Vagina (tissue), 2 donors: ENCODE results near the gene SMURF1. TPM values are rescaled to one million over a fixed set of nuclear protein-coding genes. Genes with fewer than 3 reads are reported as not detected.
A peak's percentile ranks its signal among the peaks of the same experiment; 100 is the strongest.

ENCODE experiments used
- DNase-seq, 2 donors: peaks; one replicate each; pipeline ENCODE4 v3.0.0-alpha.2; 2017; ENCODE audit errors: extremely low spot score in 2 of 2
- H3K27ac ChIP-seq: fragments of 200-600 bp; sonication (generic); one replicate; pipeline ENCODE4 v1.5.1; 2019
- H3K27me3 ChIP-seq: fragments of 200-600 bp; sonication (generic); one replicate; pipeline ENCODE4 v1.5.1; 2019
- H3K36me3 ChIP-seq, 2 donors: fragments of 200-600 bp; sonication (generic); one replicate each; pipeline ENCODE4 v1.5.1; 2017 to 2019
- H3K4me1 ChIP-seq: fragments of 200-600 bp; sonication (generic); one replicate; pipeline ENCODE4 v1.5.1; 2019
- H3K4me3 ChIP-seq, 2 donors: fragments of 200-600 bp; sonication (generic); 1 replicate in 1 of 2; 2 replicates in 1 of 2; pipeline ENCODE4 v1.5.1; 2016 to 2019
- H3K9me3 ChIP-seq: fragments of 200-600 bp; sonication (generic); one replicate; pipeline ENCODE4 v1.5.1; 2019
- POLR2A ChIP-seq, 2 donors: fragments of 450-650 bp; IDR thresholded peaks; one replicate each; pipeline ENCODE4 v1.6.1; 2017; ENCODE audit warnings: antibody characterized with exemption in 2 of 2, mild to moderate bottlenecking in 2 of 2, moderate library complexity in 2 of 2
- POLR2AphosphoS5 ChIP-seq, 2 donors: sonication (generic); formaldehyde crosslinking; IDR thresholded peaks; one replicate each; pipeline ENCODE4 v1.9.0; 2017; ENCODE audit warnings: antibody characterized with exemption in 2 of 2, mild to moderate bottlenecking in 2 of 2, low read depth in 1 of 2; ENCODE audit not compliant: insufficient read depth in 1 of 2
- intact Hi-C: fragments of 100-400 bp; cut with DNase I; formaldehyde crosslinking; loops from one replicate; pipeline ENCODE4 v1.15.1; 2023
- total RNA-seq: library from RNA; depleted of rRNA; stranded (reverse); fragments of >200 nt; gene quantifications from one replicate; pipeline ENCODE4 v1.2.3, GENCODE V29; 2016
- TF ChIP-seq, protein P1 (sequence below), 3 experiments: fragments of 450-650 bp in 2 of 3; fragments of 200-600 bp in 1 of 3; sonication (generic) in 1 of 3; IDR thresholded peaks; one replicate each; pipeline ENCODE4 v1.5.1; 2017 to 2019; ENCODE audit warnings: antibody characterized with exemption in 3 of 3, mild to moderate bottlenecking in 2 of 3, moderate library complexity in 2 of 3

The SMURF1 gene
- total RNA-seq, 1 donor from 2014 or later: 30.0 TPM

- Histone ChIP-seq H3K27ac (no peak overlapping the region), H3K4me1 (peaks cover 48% of the 10 kb centered on the region), H3K4me3 (no peak overlapping the region), H3K36me3 (no peaks in the 10 kb centered on the region), H3K27me3 (no peaks in the 10 kb centered on the region), H3K9me3 (no peaks in the 10 kb centered on the region)
- TF ChIP-seq POLR2A (IDR thresholded peaks at IDR 0.05) (no peak), POLR2AphosphoS5 (IDR thresholded peaks at IDR 0.05; ENCODE audit: insufficient read depth in 1 of 2, low read depth in 1 of 2) (no peak)
- TF ChIP-seq, protein P1, sequence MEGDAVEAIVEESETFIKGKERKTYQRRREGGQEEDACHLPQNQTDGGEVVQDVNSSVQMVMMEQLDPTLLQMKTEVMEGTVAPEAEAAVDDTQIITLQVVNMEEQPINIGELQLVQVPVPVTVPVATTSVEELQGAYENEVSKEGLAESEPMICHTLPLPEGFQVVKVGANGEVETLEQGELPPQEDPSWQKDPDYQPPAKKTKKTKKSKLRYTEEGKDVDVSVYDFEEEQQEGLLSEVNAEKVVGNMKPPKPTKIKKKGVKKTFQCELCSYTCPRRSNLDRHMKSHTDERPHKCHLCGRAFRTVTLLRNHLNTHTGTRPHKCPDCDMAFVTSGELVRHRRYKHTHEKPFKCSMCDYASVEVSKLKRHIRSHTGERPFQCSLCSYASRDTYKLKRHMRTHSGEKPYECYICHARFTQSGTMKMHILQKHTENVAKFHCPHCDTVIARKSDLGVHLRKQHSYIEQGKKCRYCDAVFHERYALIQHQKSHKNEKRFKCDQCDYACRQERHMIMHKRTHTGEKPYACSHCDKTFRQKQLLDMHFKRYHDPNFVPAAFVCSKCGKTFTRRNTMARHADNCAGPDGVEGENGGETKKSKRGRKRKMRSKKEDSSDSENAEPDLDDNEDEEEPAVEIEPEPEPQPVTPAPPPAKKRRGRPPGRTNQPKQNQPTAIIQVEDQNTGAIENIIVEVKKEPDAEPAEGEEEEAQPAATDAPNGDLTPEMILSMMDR (IDR thresholded peaks at IDR 0.05): no peak
- intact Hi-C loops: no loop called here
- no peak for DNase-seq
Observed at GRCh38 chr7:99112979-99113378, 30.9 kb downstream of the SMURF1 start.

DNA sequence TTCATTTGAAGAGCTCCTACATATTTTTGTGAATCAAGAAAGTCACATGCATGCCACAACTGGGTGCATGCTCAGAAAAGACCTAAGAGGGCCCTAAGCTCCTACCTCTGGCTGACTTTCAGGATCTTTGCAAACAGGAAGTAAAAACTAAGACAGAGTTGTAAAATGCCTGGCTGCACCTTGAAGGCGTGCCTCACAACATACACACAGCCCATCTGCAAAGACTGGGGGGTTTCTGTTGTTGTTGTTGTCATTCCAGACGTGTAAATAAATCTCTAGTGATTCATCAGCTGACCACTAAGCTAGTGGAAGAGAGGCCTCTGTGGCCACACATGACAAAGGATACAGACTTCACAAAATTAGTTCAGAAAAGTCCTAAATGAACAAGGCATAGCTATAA, 31.8 kb downstream of the SMURF1 start:
- intact Hi-C loops: no loop called here

GRCh38 chr7:99111591-99111990, 32.3 kb downstream of the SMURF1 start:
- Histone ChIP-seq H3K27ac (no peak overlapping the region), H3K27me3 (no peaks in the 10 kb centered on the region), H3K36me3 (no peaks in the 10 kb centered on the region), H3K9me3 (no peaks in the 10 kb centered on the region), H3K4me1 (peaks cover 61% of the 10 kb centered on the region), H3K4me3 (no peak overlapping the region)
- TF ChIP-seq POLR2AphosphoS5 (IDR thresholded peaks at IDR 0.05; ENCODE audit: insufficient read depth in 1 of 2, low read depth in 1 of 2): no peak
- TF ChIP-seq POLR2A (IDR thresholded peaks at IDR 0.05): no peak
- TF ChIP-seq, protein P1 (IDR thresholded peaks at IDR 0.05): no peak
- intact Hi-C loops: no loop called here
- no peak for DNase-seq

More for the DNA sequence above, 31.8 kb downstream of the SMURF1 start:
- TF ChIP-seq POLR2AphosphoS5 (IDR thresholded peaks at IDR 0.05; ENCODE audit: insufficient read depth in 1 of 2, low read depth in 1 of 2) (no peak), POLR2A (IDR thresholded peaks at IDR 0.05) (no peak)
- TF ChIP-seq, protein P1 (IDR thresholded peaks at IDR 0.05): no peak
- no peaks in the 10 kb centered on the region for H3K36me3 ChIP-seq
- DNase-seq: no peak
- H3K9me3 ChIP-seq: no peaks in the 10 kb centered on the region
- H3K27me3 ChIP-seq: no peaks in the 10 kb centered on the region
- H3K27ac ChIP-seq: no peak overlapping the region
- peaks cover 56% of the 10 kb centered on the region for H3K4me1 ChIP-seq
- H3K4me3 ChIP-seq: no peak overlapping the region

GRCh38 chr7:99109108-99110051, 34.5 kb downstream of the SMURF1 start:
- intact Hi-C loops: no loop called here
- Histone ChIP-seq H3K4me3 (no peak overlapping the region), H3K27ac (peak overlapping the region; percentile 9)

More at GRCh38 chr7:99109108-99110051, 34.5 kb downstream of the SMURF1 start:
- no peaks in the 10 kb centered on the region for H3K27me3 ChIP-seq
- TF ChIP-seq POLR2A (IDR thresholded peaks at IDR 0.05): no peak
- TF ChIP-seq POLR2AphosphoS5 (IDR thresholded peaks at IDR 0.05; ENCODE audit: insufficient read depth in 1 of 2, low read depth in 1 of 2): no peak
- TF ChIP-seq, protein P1 (IDR thresholded peaks at IDR 0.05): no peak
- no peaks in the 10 kb centered on the region for H3K36me3 ChIP-seq
- H3K9me3 ChIP-seq: no peaks in the 10 kb centered on the region
- H3K4me1 ChIP-seq: peaks cover 71% of the 10 kb centered on the region
- no peak for DNase-seq
